Neural progenitor cell (in vitro differentiated cells): ENCODE results near the gene CACNA1C.

Experiments used
- CTCF ChIP-seq: fragments of 200-600 bp; sonication (generic); IDR thresholded peaks from 2 replicates; pipeline ENCODE4 v1.5.1; 2017; ENCODE audit warnings: antibody characterized with exemption, mild to moderate bottlenecking
- EZH2 ChIP-seq: fragments of 200-600 bp; sonication (generic); IDR thresholded peaks from 2 replicates; pipeline ENCODE4 v1.6.1; 2017; ENCODE audit warnings: antibody characterized with exemption, mild to moderate bottlenecking, moderate library complexity

- no peak for TF ChIP-seq EZH2
- no peak for TF ChIP-seq CTCF
Observed at GRCh38 chr12:2140858-2141519, 88.2 kb downstream of the CACNA1C start.
